ENCODE data around the gene HOXA6. TPM values are rescaled to one million over a fixed set of nuclear protein-coding genes. Genes with fewer than 3 reads are reported as not detected.

The HOXA6 gene
- total and polyA plus RNA-seq, 2 of the 4 experiments (the other 2 are of a cell fraction): 1.4 to 1.8 TPM

GRCh38 chr7:27164045-27164366 lies 16.4 kb upstream of the HOXA6 start:
- no peak overlapping the region for H2BK5ac ChIP-seq (ENCODE audit: low read depth, low read length, poor library complexity, severe bottlenecking)
- ChIA-PET POLR2A (ENCODE audit: unreplicated experiment) (no interaction called here), CTCF (no interaction called here)
- no peak overlapping the region for H2AFZ ChIP-seq (replicated peaks; ENCODE audit: low read length, poor library complexity)
- H4K91ac ChIP-seq (ENCODE audit: insufficient read depth, low read depth, low read length): no peak overlapping the region
- H3K18ac ChIP-seq (ENCODE audit: low read depth, low read length): no peak overlapping the region
- in situ Hi-C loops (cut with MboI; ENCODE audit: low sequenced_read_pairs): no loop called here
- H3K36me3 ChIP-seq (ENCODE audit: control insufficient read depth, insufficient read depth, low read length): no peaks in the 10 kb centered on the region
- H3K9me1 ChIP-seq (ENCODE audit: insufficient read depth, low read length): no peaks in the 10 kb centered on the region
- no peak overlapping the region for H3K4me3 ChIP-seq (ENCODE audit: insufficient read depth, low read depth, low read length)
- TF ChIP-seq CEBPB (IDR thresholded peaks at IDR 0.05; ENCODE audit: low read depth, low read length) (no peak), MAZ (IDR thresholded peaks at IDR 0.05; ENCODE audit: borderline replicate concordance, low read depth, low read length) (no peak), POLR2A (IDR thresholded peaks at IDR 0.05; ENCODE audit: low read depth, low read length) (no peak)
- no peaks in the 10 kb centered on the region; the same call in 1 of the 2 replicates for H3K4me1 ChIP-seq (ENCODE audit: control insufficient read depth, insufficient read depth, low read length)
- dilution Hi-C loops (cut with HindIII; ENCODE audit: low sequenced_read_pairs, unreplicated experiment): no loop called here
- H3K79me1 ChIP-seq (ENCODE audit: low read depth in 1 of 2, low read length in 2 of 2): no peaks in the 10 kb centered on the region
- no peak overlapping the region for H2BK20ac ChIP-seq (ENCODE audit: low read depth, low read length)
- no peak overlapping the region for H4K5ac ChIP-seq (ENCODE audit: low read depth, low read length)
- H3K27ac ChIP-seq (ENCODE audit: insufficient read depth, low read length): no peak overlapping the region
- H3K14ac ChIP-seq (replicated peaks; ENCODE audit: low read depth, low read length): no peak overlapping the region
- peaks cover 20% of the 10 kb centered on the region for H3K9me3 ChIP-seq (ENCODE audit: control insufficient read depth, insufficient read depth, low read length)
- ATAC-seq (ENCODE audit: low read depth): no peak
- no peak overlapping the region for H2AK5ac ChIP-seq (ENCODE audit: low read depth, low read length)
- H3K9ac ChIP-seq (ENCODE audit: low read depth, low read length): no peak overlapping the region
- no peak overlapping the region for H3K23ac ChIP-seq (ENCODE audit: low read depth, low read length)
- H2BK15ac ChIP-seq (ENCODE audit: low read depth, low read length): no peak overlapping the region
- BruUV-seq (replicated peaks): no TSS peak
- H2AK9ac ChIP-seq (replicated peaks; ENCODE audit: low read depth, low read length, poor library complexity): peak overlapping the region; percentile 33
- no peak overlapping the region for H2BK120ac ChIP-seq (ENCODE audit: low read depth, low read length)
- H3K4ac ChIP-seq (ENCODE audit: low read depth, low read length): no peak overlapping the region
- intact Hi-C loops (cut with micrococcal nuclease): loop anchor here (5.0 to 10.0 kb wide), 2 partner anchors 962 to 1909 kb away; partner anchors contain the start of genes CBX3 and HNRNPA2B1
- DNase-seq: no peak
- H3K27me3 ChIP-seq (ENCODE audit: control insufficient read depth, insufficient read depth, low read length): peaks cover 61% of the 10 kb centered on the region
- no peak overlapping the region for H4K8ac ChIP-seq (ENCODE audit: low read depth in 2 of 2, low read length in 2 of 2)
- 38% methylated on average over 2 of the region's 12 CpGs; no CpG with 5 or more reads in 1 of the 2 experiments for WGBS, 2 experiments (ENCODE audit: extremely low coverage in 2 of 2, insufficient read length in 1 of 2)
- no peak overlapping the region for H3K4me2 ChIP-seq (ENCODE audit: low read depth, low read length)
- H4K20me1 ChIP-seq (ENCODE audit: insufficient read depth, low read length): no peaks in the 10 kb centered on the region
- no peak overlapping the region for H3K56ac ChIP-seq (ENCODE audit: extremely low read depth, insufficient read depth, low read length)
